Effector memory CD4-positive, alpha-beta T cell (primary cell): ENCODE results near the gene CCDC93.

Experiments used
- DNase-seq, 3 donors: peaks; one replicate each; pipeline ENCODE4 v3.0.0-alpha.2; 2020
- H3K27ac ChIP-seq: 2 replicates; pipeline ENCODE4 v1.7.0; 2013; ENCODE audit warnings: mild to moderate bottlenecking, low read length, moderate library complexity; ENCODE audit not compliant: insufficient read depth, poor library complexity, severe bottlenecking
- H3K27me3 ChIP-seq: replicated peaks from 2 replicates; pipeline ENCODE4 v1.7.0; 2013; ENCODE audit warnings: mild to moderate bottlenecking, low read length; ENCODE audit not compliant: insufficient read depth, control insufficient read depth, poor library complexity, severe bottlenecking
- H3K36me3 ChIP-seq: 2 replicates; pipeline ENCODE4 v1.7.0; 2013; ENCODE audit warnings: mild to moderate bottlenecking, low read length, moderate library complexity; ENCODE audit not compliant: control insufficient read depth, insufficient read depth
- H3K4me1 ChIP-seq: 2 replicates; pipeline ENCODE4 v1.7.0; 2013; ENCODE audit warnings: low read length, mild to moderate bottlenecking; ENCODE audit not compliant: control insufficient read depth, insufficient read depth, poor library complexity, severe bottlenecking
- H3K4me3 ChIP-seq: 2 replicates; pipeline ENCODE4 v1.7.0; 2013; ENCODE audit warnings: low read length, low read depth, mild to moderate bottlenecking; ENCODE audit not compliant: insufficient read depth, poor library complexity, severe bottlenecking
- H3K9me3 ChIP-seq: 2 replicates; pipeline ENCODE4 v1.7.0; 2013; ENCODE audit warnings: mild to moderate bottlenecking, low read length, moderate library complexity; ENCODE audit not compliant: control insufficient read depth

The CCDC93 gene

GRCh38 chr2:117961201-117961600 lies 52.7 kb downstream of the CCDC93 start:
- Histone ChIP-seq H3K4me3 (no peak overlapping the region), H3K36me3 (peaks cover 55% of the 10 kb centered on the region), H3K27me3 (no peaks in the 10 kb centered on the region), H3K4me1 (no peaks in the 10 kb centered on the region), H3K27ac (no peak overlapping the region), H3K9me3 (no peaks in the 10 kb centered on the region)
- DNase-seq = no peak

GRCh38 chr2:117960231-117960630 lies 53.6 kb downstream of the CCDC93 start:
- H3K27ac ChIP-seq = no peak overlapping the region
- H3K36me3 ChIP-seq = peaks cover 63% of the 10 kb centered on the region
- no peaks in the 10 kb centered on the region for H3K27me3 ChIP-seq
- no peak overlapping the region for H3K4me3 ChIP-seq
- no peak for DNase-seq
- no peaks in the 10 kb centered on the region for H3K9me3 ChIP-seq
- no peaks in the 10 kb centered on the region for H3K4me1 ChIP-seq

DNA sequence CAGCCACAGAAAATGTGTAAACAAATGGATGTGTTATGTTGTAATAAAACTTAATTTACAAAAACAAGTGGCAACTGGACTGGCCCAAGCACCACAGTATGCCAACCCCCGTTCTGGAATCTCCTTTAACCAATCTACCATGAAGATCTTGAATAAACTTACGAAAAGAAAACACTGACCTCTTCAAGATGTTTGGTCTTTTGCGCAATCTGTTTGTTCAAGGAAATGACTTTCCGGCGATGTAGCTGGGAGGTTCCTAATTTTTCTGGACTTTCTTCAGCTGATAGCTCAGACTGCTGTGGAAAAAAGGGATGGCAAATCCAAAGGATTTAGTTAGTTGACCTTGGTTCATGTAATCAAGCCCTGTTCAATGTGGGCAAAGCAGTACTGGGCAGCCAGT lies 55.7 kb downstream of the CCDC93 start:
- no peaks in the 10 kb centered on the region for H3K4me1 ChIP-seq
- no peak overlapping the region for H3K4me3 ChIP-seq
- no peak for DNase-seq
- peaks cover 73% of the 10 kb centered on the region for H3K36me3 ChIP-seq
- H3K27me3 ChIP-seq = no peaks in the 10 kb centered on the region
- H3K27ac ChIP-seq = no peak overlapping the region
- H3K9me3 ChIP-seq = no peaks in the 10 kb centered on the region

- Histone ChIP-seq H3K27ac (no peak overlapping the region), H3K4me3 (no peak overlapping the region), H3K27me3 (no peaks in the 10 kb centered on the region), H3K9me3 (no peaks in the 10 kb centered on the region), H3K4me1 (no peaks in the 10 kb centered on the region), H3K36me3 (peaks cover 75% of the 10 kb centered on the region)
- no peak for DNase-seq
Measured at GRCh38 chr2:117957616-117958015, 56.3 kb downstream of the CCDC93 start.

DNA sequence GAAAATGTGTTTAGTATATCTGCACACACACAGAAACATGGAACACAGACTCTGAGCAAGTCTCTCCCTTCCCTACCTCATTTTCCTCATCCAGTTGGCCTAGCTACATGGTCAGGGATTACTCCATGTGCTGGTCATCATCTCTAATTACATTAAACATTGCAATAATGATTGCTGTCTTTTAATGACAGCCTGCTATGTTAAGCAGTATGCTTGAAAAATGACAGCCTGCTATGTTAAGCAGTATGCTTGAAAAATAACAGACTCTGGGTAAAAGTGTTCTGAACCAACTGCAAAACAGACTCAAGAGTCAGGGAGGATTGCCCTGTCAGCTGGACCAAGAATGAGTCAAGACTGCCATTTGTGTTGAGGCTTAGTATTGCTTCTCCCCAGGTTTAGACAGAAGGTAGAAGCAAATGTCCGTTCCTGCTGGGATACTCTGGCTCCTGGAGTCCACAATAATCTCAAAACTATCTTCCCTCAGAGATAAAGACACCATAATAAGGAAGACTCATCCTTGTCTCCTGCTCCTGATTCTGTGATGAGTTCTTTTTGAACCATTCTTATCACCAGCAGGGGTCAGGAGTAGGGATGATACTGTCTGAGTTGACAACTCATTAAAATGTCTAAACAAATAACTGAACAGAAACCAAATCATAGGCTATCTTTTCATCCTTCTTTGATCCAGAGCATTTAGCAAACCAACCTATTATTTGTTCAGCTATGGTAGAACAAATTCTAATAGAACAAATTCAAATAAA lies 57.7 kb downstream of the CCDC93 start:
- H3K4me3 ChIP-seq = no peak overlapping the region
- H3K27ac ChIP-seq = no peak overlapping the region
- H3K27me3 ChIP-seq = no peaks in the 10 kb centered on the region
- H3K4me1 ChIP-seq = no peaks in the 10 kb centered on the region
- H3K9me3 ChIP-seq = no peaks in the 10 kb centered on the region
- H3K36me3 ChIP-seq = peaks cover 79% of the 10 kb centered on the region
- no peak for DNase-seq

DNA sequence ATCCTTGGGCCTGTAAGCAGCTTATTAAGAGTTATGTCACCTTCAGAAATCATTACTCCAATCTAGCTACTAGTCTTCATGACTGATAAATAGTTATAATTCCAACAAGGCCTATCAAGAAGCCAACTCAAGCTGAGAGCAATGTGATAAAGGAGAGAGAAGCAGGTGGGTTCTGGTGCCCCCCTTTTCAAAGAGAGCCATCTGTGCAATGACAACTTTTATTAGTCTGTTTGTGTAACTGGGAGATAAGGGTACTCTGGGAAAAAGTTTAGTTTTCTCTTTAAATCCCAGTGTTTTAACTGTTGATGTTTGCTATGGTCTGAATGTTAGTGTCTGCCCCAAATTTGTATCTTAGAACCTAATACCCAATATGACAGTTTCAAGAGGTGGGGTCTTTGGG lies 60.6 kb downstream of the CCDC93 start:
- Histone ChIP-seq H3K4me3 (no peak overlapping the region), H3K27me3 (no peaks in the 10 kb centered on the region), H3K4me1 (no peaks in the 10 kb centered on the region), H3K36me3 (peaks cover 77% of the 10 kb centered on the region), H3K9me3 (no peaks in the 10 kb centered on the region), H3K27ac (no peak overlapping the region)
- DNase-seq = no peak

- H3K36me3 ChIP-seq = peaks cover 77% of the 10 kb centered on the region
Measured at GRCh38 chr2:117952701-117953100, 61.2 kb downstream of the CCDC93 start.

GRCh38 chr2:117952228-117952627 lies 61.6 kb downstream of the CCDC93 start:
- DNase-seq = no peak

More at GRCh38 chr2:117952701-117953100, 61.2 kb downstream of the CCDC93 start:
- Histone ChIP-seq H3K4me1 (no peaks in the 10 kb centered on the region), H3K27me3 (no peaks in the 10 kb centered on the region), H3K27ac (no peak overlapping the region), H3K9me3 (no peaks in the 10 kb centered on the region), H3K4me3 (no peak overlapping the region)
- DNase-seq = no peak

DNA sequence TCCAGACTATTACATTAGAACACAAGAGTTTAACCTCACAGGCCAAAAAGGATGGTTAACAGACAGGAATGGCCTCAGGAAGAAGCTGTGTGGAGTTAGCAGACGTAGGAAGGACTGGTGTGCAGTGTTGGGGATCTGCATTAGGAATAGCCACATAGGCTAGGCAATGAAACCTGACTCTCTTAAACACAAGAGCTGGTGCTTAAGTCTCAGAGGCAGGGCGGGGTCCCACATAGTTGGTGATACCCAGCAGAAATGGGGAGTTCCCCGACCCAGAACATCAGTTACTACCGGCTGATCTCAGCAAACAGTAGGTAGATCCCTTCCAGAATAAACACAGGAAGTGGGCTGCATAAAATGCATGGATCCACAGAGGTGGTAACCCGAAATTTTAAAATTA lies 64.1 kb downstream of the CCDC93 start:
- Histone ChIP-seq H3K9me3 (no peaks in the 10 kb centered on the region), H3K4me3 (no peak overlapping the region), H3K27ac (no peak overlapping the region), H3K36me3 (peaks cover 81% of the 10 kb centered on the region), H3K4me1 (no peaks in the 10 kb centered on the region), H3K27me3 (no peaks in the 10 kb centered on the region)
- DNase-seq = no peak

More at GRCh38 chr2:117952228-117952627, 61.6 kb downstream of the CCDC93 start:
- Histone ChIP-seq H3K9me3 (no peaks in the 10 kb centered on the region), H3K4me3 (no peak overlapping the region), H3K36me3 (peaks cover 74% of the 10 kb centered on the region), H3K27ac (no peak overlapping the region), H3K4me1 (no peaks in the 10 kb centered on the region), H3K27me3 (no peaks in the 10 kb centered on the region)

DNA sequence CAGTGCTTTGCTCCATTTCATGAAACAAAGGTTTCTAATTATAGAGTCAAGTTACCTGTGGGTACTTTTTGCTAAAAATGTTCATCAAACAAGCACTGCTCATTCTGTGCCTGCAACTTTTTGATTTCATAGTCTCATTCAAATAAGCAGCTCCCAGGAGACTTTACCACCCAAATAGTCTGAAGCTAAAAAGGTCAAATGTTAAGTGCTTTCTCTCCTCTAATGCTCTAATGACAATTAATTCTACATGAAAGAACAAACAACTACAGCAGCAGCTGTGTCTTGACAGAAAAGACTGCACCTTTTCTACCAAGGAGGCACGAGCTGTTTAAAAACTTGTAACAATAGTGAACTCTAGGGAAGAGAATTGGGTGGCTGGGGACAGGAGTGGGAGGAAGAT lies 65.3 kb downstream of the CCDC93 start:
- no peak overlapping the region for H3K4me3 ChIP-seq
- no peaks in the 10 kb centered on the region for H3K27me3 ChIP-seq
- peaks cover 87% of the 10 kb centered on the region for H3K36me3 ChIP-seq
- H3K27ac ChIP-seq = no peak overlapping the region
- no peaks in the 10 kb centered on the region for H3K4me1 ChIP-seq
- no peaks in the 10 kb centered on the region for H3K9me3 ChIP-seq
- DNase-seq = no peak
